HG03280 (cell line): ENCODE results near the gene PLD5.
A peak's percentile ranks its signal among the peaks of the same experiment; 100 is the strongest.
"Not testable (repeated sequence)": the region's sequence is repeated elsewhere in the genome, so short reads cannot be mapped to it uniquely, and the experiment has no call there.

Experiments used
- ATAC-seq: cut with Tn5 transposase; IDR thresholded peaks from one replicate; pipeline ENCODE4 v1.9.1; 2021; ENCODE audit warnings: mild to moderate bottlenecking, moderate library complexity; ENCODE audit not compliant: unreplicated experiment

The PLD5 gene

GRCh38 chr1:242178924-242179708 is 345.4 kb downstream of the PLD5 start:
- no peak for ATAC-seq

- ATAC-seq: no peak
Measured at GRCh38 chr1:242178436-242178835, 346.1 kb downstream of the PLD5 start.

DNA sequence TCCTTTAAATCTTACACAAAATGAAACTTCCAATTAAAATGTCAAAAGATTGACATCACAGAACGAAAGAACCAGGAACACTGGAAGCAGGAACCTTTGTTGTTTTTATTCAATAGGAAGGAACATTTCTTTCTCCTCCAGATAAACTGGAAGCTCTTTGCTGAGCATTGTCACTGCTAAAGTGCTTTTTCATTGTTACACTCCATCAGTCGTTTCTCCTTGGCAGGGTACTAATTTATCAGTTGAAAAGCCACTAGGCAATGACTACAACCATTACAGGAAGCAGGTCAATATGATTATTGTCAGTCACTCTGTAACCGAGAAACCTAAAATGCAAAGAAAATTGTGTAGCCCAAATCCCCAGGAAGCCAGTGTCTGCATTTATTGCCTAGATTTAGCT is 362.4 kb downstream of the PLD5 start:
- no peak for ATAC-seq

DNA sequence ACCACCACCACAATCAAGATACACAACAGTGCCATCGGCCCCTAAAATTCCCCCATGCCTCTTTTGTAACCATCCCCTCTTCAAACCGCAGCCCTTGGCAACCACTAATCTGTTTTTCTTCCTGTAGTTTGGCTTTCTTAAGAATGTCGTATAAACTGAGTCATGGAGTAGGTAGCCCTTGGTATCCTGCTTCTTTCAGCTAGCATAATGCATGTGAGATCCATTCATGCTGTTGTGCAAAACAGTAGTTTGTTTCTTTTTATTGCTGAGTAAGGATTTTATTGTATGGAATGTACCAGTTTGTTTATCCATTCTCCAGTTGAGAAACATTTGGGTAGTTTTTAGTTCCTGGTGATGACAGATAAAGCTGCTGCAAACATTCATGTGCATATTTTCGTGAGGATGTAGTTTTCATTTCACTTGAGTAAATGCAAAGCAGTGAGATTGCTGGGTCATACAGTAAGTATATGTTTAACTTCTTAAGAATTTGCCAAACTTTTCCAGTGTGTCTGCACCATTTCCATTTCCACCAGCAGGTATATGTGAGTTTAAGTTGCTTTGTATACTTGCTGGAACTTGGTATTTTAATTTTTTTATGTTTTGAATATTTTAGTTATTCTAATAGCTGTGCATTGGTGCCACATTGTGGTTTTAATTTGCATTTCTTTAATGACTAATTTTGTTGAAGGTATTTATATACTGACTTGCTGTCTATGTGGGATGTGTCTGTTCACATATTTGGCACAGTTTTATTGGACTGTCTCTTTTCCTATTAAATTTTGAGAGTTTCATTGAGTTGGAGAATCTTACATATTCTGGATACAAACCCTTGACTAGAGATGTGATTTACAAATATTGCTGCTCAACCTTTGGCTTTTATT is 377.2 kb downstream of the PLD5 start:
- ATAC-seq: peak; percentile 52

DNA sequence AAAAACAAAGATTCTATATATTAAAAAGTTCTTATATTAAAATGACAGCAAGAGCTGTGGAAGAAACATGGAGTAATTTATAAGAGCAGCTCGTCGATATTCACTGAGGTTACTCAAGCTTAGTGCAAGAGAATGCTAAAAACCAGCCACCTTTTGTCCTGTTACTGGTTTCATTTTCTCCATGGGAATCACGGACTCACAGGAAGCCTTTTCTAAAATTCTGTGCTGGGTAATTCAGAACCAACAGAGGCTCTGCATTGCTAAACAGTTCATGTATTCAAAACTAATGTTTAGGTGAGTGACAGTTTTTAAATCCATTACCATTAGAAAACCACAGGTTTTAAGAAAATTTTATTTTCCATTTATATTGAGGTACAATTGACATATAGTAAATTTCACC is 377.8 kb downstream of the PLD5 start:
- peak; percentile 22 for ATAC-seq

- ATAC-seq: no peak
Measured at GRCh38 chr1:242140836-242141235, 383.7 kb downstream of the PLD5 start.

- ATAC-seq: no peak
Measured at GRCh38 chr1:242139986-242140385, 384.5 kb downstream of the PLD5 start.

DNA sequence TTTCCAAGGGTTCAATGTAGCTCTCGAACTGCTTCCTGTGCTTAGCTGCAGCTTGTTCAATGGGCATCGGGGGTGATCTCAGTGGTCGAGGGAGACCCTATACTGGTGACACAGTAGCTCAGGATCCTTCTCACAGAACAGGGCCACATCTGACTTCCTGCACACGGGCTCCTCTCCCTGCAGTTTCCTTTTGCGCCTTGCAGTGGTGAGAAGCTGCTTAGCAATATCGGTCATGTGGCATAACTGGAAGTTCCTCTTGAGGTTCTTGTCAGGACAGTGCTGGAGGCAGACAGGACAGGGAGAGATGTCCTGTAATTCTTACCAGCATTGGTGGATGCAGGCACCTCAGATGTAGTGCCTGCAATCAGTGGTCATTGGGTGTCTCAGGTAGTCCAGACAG is 385.1 kb downstream of the PLD5 start:
- peak; percentile 70 for ATAC-seq

GRCh38 chr1:242133796-242134195 is 390.7 kb downstream of the PLD5 start:
- no peak for ATAC-seq

DNA sequence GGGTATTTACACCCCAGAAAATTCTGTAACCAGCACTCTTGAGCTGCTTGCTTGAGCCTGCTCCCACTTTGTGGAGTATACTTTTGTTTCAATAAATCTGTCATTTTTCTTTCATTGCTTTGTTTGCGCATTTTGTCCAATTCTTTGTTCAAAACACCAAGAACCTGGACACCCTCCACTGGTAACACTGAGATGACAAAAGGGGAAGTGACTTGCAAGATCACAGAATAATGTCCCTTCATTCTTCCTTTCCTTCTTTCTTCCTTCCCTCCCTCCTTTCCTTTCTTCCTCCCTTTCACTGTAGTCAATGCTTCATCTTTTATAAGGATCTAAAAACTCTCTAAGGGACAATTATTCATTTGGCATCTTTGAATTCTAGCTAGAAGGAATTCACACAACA is 391.1 kb downstream of the PLD5 start:
- no peak for ATAC-seq

- ATAC-seq: no peak
Measured at GRCh38 chr1:242132121-242132817, 392.2 kb downstream of the PLD5 start.

GRCh38 chr1:242128951-242129502 is 395.5 kb downstream of the PLD5 start:
- ATAC-seq: no peak

- ATAC-seq: no peak
Measured at GRCh38 chr1:242120432-242120831, 404.1 kb downstream of the PLD5 start.

DNA sequence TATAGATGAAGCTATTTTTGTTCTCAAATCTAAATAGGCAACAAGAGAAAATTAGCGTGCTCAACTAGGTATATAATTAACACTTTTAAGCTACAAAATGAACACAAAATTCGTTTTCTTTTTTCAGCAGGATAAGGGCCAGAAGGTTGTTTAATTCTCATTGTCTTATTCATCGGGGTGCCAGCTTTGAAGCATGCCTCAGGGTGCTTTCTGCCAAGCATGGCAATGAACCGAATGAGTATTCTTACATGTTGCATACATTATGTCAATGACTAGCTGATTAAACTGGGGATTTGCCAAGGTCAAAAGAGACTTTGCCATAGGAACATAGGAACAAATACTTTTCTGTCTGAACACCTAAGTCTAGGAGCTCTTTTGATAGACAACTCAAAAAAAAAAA is 423.6 kb downstream of the PLD5 start:
- no peak for ATAC-seq

- not testable (repeated sequence) for ATAC-seq
Measured at GRCh38 chr1:242097283-242097682, 427.2 kb downstream of the PLD5 start.

GRCh38 chr1:242093116-242093515 is 431.4 kb downstream of the PLD5 start:
- no peak for ATAC-seq

DNA sequence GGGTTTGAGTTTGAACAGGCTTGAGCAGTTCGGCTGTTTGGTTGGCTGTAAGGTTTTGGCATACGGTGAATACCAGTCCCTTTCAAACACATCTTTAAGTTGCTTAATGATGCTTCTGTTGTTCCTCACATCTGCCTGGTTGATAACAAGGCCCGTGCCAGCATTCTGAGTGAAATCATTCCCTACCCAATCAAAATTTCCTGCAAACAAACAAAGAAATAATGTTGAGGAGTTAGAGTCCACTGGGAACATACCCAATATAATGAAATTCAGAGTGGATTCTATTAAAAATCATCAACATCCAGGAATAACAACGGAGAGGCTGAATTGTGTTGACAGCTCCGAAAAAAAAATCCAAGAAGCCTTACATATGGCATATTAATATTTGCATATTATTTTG is 434.6 kb downstream of the PLD5 start:
- ATAC-seq: no peak

DNA sequence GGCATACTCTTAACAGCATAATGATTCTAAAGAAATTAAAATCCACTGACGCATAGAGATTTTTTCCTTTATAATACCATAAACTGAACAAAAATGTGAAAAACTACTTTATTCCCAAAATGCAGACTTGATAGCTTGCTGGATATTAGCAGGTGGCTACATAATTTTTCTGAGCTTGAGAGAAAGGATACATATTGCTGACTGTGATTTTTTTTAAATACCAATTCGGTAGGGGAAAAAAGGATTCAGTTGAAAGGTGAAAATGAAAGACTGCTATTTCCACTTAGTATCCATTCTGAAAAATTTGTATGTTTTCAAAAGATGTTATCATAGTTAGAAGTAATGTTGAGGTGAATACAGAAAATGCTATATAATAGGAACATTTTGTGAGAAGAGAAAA is 435.6 kb downstream of the PLD5 start:
- ATAC-seq: no peak

DNA sequence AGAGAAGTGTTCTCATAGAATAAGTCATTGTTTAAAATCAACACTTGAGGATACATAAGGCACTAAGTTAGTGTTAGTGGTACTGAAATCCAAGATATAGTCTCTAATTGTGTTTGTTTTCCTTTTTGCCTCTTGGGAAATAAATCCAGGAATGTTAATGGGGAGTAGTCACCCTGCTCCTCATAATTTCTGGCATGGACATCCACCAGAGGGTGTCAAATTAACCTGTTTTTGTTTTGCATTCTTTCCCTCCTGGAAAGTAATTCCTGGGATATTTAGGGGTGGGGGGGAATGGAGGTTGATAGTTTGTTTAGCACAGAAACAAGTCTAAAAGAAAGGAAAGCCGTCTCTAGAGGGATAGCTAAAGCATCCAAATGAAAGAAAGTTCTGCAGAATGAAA is 437.8 kb downstream of the PLD5 start:
- no peak for ATAC-seq

GRCh38 chr1:242086093-242086492 is 438.4 kb downstream of the PLD5 start:
- no peak for ATAC-seq

DNA sequence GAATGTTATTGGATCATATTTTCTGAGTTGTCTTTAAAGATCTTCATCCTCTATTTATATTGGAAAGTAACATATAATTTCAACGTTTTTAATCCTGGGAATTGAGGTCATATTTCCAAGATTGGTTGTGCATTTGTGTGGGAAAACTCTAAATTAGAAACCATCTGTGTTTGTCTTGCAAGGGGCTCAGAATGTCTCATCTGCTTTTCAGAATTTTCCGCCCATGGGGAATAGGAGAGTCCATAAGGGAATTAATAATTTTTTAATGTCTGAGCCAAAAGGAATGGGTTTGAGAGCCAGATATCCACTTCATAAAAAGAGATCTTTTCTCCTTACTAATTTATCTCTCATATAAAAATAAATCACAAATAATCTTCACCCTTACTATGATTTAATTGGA is 440.8 kb downstream of the PLD5 start:
- no peak for ATAC-seq
